Measurements from ENCODE around the gene IL3. TPM values are rescaled to one million over a fixed set of nuclear protein-coding genes. Genes with fewer than 3 reads are reported as not detected.

Gene IL3
- total RNA-seq, 1 experiment from 2014 or later, result not detected

GRCh38 chr5:132082329-132083023 is 22.0 kb downstream of the IL3 start:
- Histone ChIP-seq H3K36me3 (ENCODE audit: control insufficient read depth, insufficient read depth, low read length) (no peaks in the 10 kb centered on the region), H3K4me3 (ENCODE audit: low read depth in 2 of 2, low read length in 2 of 2) (no peak overlapping the region), H3K27me3 (ENCODE audit: control insufficient read depth, insufficient read depth, low read length) (no peaks in the 10 kb centered on the region), H3K4me1 (ENCODE audit: control insufficient read depth, insufficient read depth, low read length) (no peaks in the 10 kb centered on the region), H3K9me3 (ENCODE audit: control insufficient read depth, insufficient read depth, low read depth, low read length) (no peaks in the 10 kb centered on the region), H3K27ac (ENCODE audit: low read length) (no peak overlapping the region)
- ChIA-PET CTCF (interaction anchor here (1.1 kb wide), 1 partner anchor 19 kb away, joined by 3 read pairs; no protein-coding TSS in a partner anchor), POLR2A (interaction anchor here (0.6 kb wide), 1 partner anchor 140 kb away, joined by 3 read pairs; no protein-coding TSS in a partner anchor)
- DNase-seq (ENCODE audit: low read depth, low spot score), result no peak
- no TSS peak for BruUV-seq (replicated peaks)
- TF ChIP-seq CTCF (IDR thresholded peaks at IDR 0.05), result no peak
- no peak for TF ChIP-seq POLR2AphosphoS5 (IDR thresholded peaks at IDR 0.05; ENCODE audit: low read depth, low read length)
- no peak for TF ChIP-seq REST (IDR thresholded peaks at IDR 0.05; ENCODE audit: insufficient read depth in 1 of 2, low read depth in 2 of 2, low read length in 1 of 2)
- no peak for TF ChIP-seq TCF7L2 (IDR thresholded peaks at IDR 0.05; ENCODE audit: low read depth, low read length)
- no peak for TF ChIP-seq SIN3A (IDR thresholded peaks at IDR 0.05; ENCODE audit: borderline replicate concordance, insufficient read depth, low read depth, low read length)
- no peak for ATAC-seq
- intact Hi-C loops (cut with micrococcal nuclease; ENCODE audit: unreplicated experiment), result no loop called here
- in situ Hi-C loops (cut with HindIII; ENCODE audit: low pct_unique_long_range_greater_than_20kb, low sequenced_read_pairs), result no loop called here

- DNase-seq (ENCODE audit: low read depth, low spot score), result no peak
- in situ Hi-C loops (cut with HindIII; ENCODE audit: low pct_unique_long_range_greater_than_20kb, low sequenced_read_pairs) (no loop called here), intact Hi-C loops (cut with micrococcal nuclease; ENCODE audit: unreplicated experiment) (no loop called here)
- no peak for ATAC-seq
- Histone ChIP-seq H3K9me3 (ENCODE audit: control insufficient read depth, insufficient read depth, low read depth, low read length) (no peaks in the 10 kb centered on the region), H3K4me1 (ENCODE audit: control insufficient read depth, insufficient read depth, low read length) (no peaks in the 10 kb centered on the region), H3K27ac (ENCODE audit: low read length) (no peak overlapping the region), H3K4me3 (ENCODE audit: low read depth in 2 of 2, low read length in 2 of 2) (no peak overlapping the region), H3K27me3 (ENCODE audit: control insufficient read depth, insufficient read depth, low read length) (no peaks in the 10 kb centered on the region), H3K36me3 (ENCODE audit: control insufficient read depth, insufficient read depth, low read length) (no peaks in the 10 kb centered on the region)
- ChIA-PET CTCF (no interaction called here), POLR2A (no interaction called here)
- TF ChIP-seq REST (IDR thresholded peaks at IDR 0.05; ENCODE audit: insufficient read depth in 1 of 2, low read depth in 2 of 2, low read length in 1 of 2) (no peak), SIN3A (IDR thresholded peaks at IDR 0.05; ENCODE audit: borderline replicate concordance, insufficient read depth, low read depth, low read length) (no peak), CTCF (IDR thresholded peaks at IDR 0.05) (no peak), POLR2AphosphoS5 (IDR thresholded peaks at IDR 0.05; ENCODE audit: low read depth, low read length) (no peak), TCF7L2 (IDR thresholded peaks at IDR 0.05; ENCODE audit: low read depth, low read length) (no peak)
- BruUV-seq (replicated peaks), result no TSS peak
These were observed 22.7 kb downstream of the IL3 start for GRCh38 chr5:132083071-132083678.

Measured in Panc1 (cell line).